NT2/D1 (cell line): ENCODE results near the gene TECR.

Experiments
- SUZ12 ChIP-seq: IDR thresholded peaks from 2 replicates; pipeline ENCODE4 v1.6.1; 2011; ENCODE audit not compliant: insufficient read length, insufficient read depth; ENCODE audit errors: extremely low read depth
- YY1 ChIP-seq: IDR thresholded peaks from 2 replicates; pipeline ENCODE4 v1.6.1; 2011; ENCODE audit not compliant: insufficient read length, insufficient read depth

- no peak for TF ChIP-seq YY1
- no peak for TF ChIP-seq SUZ12
Observed at GRCh38 chr19:14512406-14512961, 16.9 kb upstream of the TECR start.
